ENCODE data around the gene KCNAB3.
A peak's percentile ranks its signal among the peaks of the same experiment; 100 is the strongest.

KCNAB3 gene

DNA sequence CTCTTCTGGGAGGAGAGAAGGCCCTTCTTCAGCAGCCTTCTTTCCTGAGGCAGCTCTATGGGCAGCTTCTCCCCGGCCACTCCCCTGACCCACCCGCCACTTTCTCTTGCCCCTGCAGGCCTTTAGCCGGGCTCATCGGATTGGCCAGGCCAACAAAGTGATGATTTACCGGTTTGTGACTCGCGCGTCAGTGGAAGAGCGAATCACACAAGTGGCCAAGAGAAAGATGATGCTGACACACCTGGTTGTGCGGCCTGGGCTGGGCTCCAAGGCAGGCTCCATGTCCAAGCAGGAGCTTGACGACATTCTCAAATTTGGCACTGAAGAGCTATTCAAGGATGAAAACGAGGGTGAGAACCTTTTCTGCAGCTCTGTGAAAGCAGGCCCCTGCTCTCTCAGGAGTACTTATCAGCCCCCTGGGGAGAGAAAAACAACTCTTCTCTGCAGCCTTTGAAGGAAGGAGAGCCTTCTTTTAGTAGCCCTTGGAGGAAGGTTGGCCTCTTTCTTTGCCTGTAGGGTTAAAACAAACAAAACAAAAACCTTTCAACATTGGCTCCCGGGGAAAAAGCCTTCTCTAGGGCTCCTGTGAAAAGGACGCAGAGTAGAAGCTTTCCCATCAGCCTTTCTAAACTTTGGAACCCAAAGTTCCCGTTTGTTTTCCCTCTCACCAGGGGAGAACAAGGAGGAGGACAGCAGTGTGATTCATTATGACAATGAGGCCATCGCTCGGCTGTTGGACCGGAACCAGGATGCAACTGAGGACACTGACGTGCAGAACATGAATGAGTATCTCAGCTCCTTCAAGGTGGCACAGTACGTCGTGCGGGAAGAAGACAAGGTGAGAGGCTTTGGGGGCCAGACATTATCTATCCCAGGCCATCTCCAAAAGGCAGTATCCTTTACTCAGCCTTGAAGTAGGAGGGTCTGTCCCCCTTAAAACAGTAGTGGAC is 26.2 kb downstream of the KCNAB3 start:
- DNase-seq (ENCODE audit: low read depth in 2 of 2), result no peak

DNA sequence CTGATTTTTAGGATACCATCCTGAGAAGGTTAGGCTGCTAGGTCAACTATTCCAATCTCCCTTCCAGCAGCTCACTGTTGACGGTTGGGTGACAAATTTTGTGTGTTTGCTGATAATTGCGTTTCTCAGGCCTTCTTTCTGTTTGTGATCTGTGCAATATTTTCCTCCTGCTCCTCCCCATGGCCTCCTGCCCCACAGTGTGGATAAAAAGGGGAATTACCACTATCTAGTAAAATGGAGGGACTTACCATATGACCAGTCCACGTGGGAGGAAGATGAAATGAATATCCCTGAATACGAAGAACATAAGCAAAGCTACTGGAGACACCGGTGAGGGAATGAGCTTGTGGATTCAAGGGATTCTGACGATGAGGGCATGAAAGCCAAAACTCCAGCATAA is 31.9 kb downstream of the KCNAB3 start:
- no peak for DNase-seq (ENCODE audit: low read depth in 2 of 2)

DNA sequence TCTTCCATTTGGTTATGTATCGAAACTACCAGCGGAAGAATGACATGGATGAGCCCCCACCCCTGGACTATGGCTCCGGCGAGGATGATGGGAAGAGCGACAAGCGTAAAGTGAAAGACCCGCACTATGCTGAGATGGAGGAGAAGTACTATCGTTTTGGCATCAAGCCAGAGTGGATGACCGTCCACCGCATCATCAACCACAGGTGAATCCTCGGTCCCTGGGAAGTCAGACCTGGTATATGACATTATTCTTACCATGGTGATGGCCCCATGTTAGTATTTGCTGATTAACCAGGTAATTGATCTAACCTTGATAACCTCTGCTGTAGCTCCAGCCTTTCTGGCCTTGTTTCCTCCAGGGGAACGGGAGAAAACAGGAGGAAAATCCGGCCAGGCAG is 32.6 kb downstream of the KCNAB3 start:
- DNase-seq (ENCODE audit: low read depth in 2 of 2), result no peak

DNA sequence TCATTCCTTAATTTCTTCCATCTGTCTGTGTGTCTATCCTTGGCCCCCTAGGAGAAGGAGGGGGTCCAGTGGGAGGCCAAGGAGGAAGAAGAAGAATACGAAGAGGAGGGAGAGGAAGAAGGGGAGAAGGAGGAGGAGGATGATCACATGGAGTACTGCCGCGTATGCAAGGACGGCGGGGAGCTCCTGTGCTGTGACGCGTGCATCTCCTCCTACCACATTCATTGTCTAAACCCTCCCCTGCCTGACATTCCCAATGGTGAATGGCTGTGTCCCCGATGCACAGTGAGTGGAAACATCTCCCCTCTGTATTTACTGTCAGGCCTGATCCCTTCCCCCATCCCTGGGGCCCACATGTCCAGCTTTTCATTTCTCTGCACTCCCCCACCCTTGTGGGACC is 34.8 kb downstream of the KCNAB3 start:
- no peak for DNase-seq (ENCODE audit: low read depth in 2 of 2)

DNA sequence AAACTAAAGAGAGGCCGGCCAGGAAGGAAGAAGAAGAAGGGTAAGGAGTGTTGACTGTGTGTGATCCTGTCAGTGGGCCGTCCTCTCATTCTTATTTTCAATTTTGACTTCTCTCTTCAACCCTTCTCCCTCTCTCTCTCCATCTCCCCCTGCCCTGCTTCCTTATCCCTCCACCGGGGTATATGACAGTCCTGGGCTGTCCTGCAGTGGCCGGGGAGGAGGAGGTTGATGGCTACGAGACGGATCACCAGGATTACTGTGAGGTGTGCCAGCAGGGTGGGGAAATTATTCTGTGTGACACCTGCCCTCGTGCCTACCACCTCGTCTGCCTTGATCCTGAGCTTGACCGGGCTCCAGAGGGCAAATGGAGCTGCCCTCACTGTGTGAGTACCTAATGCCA is 35.4 kb downstream of the KCNAB3 start:
- DNase-seq (ENCODE audit: low read depth in 2 of 2), result no peak

DNA sequence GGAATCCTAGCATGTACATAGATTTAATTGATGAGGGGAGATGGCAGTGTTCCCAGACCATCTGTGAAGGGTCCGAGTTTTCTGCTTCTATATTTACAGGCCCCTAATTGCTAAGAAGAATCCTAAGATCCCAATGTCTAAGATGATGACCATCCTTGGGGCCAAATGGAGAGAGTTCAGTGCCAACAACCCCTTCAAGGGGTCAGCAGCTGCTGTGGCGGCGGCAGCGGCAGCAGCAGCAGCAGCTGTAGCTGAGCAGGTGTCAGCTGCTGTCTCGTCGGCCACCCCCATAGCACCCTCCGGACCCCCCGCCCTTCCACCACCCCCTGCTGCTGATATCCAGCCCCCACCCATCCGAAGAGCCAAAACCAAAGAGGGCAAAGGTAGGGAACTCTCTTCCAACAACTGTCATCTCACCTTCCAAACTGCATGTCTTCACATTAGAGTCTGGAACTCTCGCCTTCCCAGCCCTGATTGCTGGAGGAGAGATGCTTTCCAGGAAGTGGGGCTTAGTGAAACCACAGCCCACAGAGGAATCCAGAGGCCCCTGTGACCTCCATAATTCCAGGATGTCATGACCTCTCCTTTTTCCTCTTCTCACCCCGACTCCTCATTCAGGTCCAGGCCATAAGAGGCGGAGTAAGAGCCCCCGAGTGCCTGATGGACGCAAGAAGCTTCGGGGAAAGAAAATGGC is 36.3 kb downstream of the KCNAB3 start:
- DNase-seq (ENCODE audit: low read depth in 2 of 2), result no peak

DNA sequence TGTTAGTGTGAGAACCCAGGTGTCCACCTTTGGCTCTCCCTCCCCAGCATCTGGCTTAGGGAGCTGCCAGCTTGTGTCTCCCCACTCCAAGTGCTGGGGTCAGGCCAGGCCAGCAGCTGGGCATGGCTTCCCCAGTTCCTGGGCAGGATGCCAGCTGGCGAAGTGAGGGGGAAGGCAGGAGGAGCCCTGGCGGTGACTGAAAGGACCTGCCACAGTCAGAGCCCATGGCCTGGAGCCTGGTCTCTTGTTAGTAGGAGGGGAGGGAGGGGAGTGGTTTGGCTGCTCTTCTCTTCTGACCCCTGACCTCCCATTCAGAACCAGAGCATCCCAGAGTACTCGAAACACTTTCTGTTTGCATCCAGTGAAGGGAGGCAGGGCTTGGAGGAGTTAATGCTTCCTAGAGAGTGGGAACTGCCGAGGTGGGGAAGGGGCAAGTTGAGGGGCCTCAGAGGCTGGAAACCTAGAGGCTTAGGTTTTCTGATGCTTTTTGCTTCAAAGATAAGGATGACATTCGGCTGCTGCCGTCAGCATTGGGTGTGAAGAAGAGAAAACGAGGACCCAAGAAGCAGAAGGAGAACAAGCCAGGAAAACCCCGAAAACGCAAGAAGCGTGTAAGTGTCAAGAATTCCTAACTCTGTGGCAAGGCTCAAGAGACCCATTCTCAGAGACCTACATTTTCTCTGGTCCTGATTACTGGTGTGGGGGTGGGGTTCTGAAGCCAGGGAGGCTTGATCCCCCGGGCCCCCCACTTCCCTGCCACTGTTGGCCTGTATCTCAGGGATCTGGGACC is 40.3 kb downstream of the KCNAB3 start:
- peak; percentile 48 to 61 for DNase-seq (ENCODE audit: low read depth in 2 of 2)

DNA sequence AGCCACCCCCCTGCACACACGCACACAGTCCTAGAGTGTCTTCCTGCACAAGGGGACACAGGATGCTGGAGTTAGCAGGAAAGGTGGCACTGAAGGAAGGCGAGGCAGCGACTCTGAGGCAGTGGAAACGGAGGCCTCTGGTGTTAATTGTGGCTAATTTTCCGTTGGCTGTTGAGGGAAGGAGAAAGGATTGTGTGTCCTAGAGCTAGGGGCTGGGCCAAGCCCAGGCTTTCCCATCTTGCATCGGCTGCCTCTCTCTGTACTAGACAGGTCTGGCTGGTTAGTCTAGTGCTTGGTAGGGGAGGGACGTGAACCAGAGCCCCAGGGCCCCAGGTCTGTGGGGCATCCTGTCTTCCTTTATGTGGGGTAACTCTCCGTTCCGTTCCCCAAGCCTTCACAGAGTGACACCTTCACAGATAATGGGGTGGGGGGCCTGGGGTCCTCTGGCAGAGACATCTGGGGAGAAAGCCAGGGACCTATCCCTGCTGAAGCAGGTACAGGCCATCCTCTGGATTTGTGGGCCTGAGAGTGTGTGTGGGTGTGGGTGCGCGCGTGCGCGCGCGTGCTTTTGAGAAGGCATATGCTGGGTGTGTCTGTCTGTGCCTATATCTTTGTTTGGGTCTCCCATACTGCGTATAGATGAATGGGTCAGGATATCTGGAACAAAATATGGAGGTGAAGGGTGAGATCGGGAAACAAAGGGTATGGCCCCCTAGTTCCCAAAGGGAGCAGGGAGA is 41.3 kb downstream of the KCNAB3 start, which contains the start of gene CHD3:
Gene CHD3 (plus strand): TSS at position 606 of the 737 bp plus-strand sequence. CDS start 212 bp downstream, outside the sequence.
- DNase-seq (ENCODE audit: low read depth in 2 of 2), result no peak

DNA sequence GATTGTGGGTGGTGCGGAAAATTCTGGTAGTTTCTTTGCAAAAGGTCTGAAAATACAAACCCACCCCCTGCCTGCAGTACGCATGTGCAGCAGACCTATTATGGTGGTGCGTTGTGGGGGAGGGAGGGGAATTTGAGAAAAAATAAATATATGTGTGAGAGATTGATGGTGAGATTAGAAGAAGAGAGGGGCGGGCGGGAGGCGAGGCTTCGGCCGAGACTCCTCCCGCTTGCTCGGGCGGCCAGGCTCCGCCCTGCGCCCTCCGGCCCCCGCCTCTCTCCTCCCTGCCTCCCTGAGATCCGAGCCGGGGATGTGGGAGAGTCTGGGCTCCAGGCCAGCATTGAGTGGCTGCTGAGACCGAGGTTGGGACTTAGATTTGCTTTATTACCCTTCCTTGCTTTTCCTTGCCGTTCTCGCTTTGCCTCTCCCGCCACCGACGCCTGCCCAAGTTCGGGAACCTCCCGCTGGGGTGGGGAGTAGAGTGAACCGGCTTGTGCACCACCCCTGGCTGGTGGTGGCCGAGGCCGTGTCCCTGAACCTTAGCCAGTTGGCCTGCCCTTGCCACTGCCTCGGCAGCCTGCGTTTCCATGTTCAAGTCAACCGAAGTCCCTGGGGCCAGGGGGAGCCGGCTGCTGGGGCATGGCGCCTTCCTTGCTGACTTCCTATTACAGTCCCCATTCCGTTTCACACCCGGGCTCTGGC is 42.0 kb downstream of the KCNAB3 start:
- DNase-seq (ENCODE audit: low read depth in 2 of 2), result peak in 1 of 2 experiments; percentile 99

DNA sequence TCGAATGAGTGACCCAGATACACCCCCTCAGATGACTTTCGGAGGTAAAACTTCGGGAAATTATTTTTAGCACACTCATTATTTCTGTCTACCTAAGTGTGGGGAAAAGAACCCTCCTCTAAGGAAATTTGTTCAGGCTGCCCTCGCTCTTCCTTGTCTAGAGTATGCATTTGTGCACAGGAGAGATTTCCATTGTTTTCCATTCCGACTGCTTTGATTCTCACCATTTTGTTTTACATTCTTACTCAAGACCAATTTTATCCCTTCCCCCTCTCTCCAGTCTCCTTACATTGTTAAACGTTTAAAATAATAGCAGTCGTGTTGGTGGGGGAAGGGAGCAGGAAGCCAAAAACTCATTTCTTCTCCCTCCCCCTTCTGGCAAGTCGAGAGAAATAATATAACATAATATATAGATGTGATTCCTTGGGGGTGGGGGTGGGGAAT is 42.6 kb downstream of the KCNAB3 start:
- peak in 1 of 2 experiments; percentile 99 for DNase-seq (ENCODE audit: low read depth in 2 of 2)

DNA sequence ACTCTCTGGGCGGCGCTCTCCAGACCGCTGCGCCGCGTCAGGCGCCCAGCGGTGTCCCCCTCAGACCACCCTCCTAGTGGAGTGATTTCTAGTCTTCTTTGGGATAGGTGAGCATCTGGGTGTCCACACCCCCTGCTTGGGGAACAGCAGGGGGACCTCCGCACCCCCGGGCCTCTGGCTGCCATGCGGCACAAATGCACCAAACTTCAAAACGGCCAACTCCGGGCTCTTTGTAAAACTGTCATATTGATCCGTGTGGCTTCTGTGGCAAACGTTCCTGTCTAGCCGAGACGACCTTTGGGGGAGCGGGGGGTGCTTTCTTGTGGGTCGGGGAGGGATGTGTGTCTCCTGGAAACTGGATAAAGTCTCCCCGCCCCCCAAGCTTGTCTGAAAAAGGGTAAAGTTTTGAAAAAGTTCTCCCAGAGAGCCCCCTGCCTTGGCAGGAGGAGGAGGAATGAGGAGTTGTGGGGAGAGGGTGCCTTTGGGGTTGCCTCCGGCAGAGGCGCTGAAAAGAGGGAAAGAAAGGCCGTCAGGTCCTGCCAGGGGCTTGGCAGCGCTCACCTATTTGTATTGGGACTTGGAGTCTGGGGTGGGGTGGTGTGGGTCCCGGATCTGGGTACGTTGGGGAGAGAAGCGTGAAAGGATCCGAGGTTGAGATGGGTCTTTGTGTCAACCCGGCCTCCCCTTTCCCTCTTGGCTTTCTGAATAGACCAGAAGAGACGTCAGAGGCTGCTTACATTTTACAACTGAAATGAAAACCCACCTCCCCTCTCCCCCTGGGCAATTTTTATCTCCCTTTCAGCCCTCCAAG is 43.2 kb downstream of the KCNAB3 start:
- no peak for DNase-seq (ENCODE audit: low read depth in 2 of 2)

DNA sequence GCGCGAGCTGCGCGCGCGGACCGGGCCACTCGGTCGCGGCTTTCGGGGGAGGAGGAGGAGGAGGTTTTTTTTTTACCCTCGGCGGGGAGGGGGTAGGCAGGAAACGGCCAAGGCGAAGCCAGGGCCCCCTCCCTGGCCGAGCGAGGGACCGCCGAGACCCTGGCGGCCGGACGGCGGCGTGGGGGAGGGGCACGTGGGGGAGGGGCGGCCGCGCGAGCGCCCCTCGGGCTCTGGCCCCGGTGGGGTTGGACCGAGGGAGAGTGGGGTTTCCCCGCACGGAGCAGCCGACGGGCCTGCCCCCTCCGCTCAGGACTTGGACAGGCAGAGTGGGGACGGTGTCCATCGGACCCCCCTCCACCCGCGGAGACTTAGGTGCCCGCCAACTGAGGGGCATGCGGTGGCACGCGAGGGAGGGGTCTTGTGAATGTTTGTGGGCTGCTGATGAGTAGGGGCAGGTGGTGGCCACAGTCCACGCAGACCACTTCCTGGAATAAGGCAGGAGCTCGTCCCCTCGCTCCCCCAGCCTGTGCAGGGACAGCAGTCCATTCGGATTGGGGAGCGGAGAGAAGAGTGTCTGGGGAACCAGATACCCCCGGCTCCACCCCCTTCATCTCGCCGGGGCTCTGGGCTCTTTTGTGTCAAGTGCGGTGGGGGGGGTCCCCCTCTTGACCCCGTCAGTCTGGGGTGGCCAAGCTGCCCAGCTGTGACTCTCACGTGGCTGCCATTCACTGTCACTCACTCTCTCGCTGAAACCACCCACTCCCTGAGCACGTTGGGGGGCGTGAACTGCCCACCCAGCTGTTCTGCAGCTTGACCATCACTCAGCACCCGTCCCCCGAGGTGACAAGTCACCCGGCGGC is 44.1 kb downstream of the KCNAB3 start:
- DNase-seq (ENCODE audit: low read depth in 2 of 2), result no peak

DNA sequence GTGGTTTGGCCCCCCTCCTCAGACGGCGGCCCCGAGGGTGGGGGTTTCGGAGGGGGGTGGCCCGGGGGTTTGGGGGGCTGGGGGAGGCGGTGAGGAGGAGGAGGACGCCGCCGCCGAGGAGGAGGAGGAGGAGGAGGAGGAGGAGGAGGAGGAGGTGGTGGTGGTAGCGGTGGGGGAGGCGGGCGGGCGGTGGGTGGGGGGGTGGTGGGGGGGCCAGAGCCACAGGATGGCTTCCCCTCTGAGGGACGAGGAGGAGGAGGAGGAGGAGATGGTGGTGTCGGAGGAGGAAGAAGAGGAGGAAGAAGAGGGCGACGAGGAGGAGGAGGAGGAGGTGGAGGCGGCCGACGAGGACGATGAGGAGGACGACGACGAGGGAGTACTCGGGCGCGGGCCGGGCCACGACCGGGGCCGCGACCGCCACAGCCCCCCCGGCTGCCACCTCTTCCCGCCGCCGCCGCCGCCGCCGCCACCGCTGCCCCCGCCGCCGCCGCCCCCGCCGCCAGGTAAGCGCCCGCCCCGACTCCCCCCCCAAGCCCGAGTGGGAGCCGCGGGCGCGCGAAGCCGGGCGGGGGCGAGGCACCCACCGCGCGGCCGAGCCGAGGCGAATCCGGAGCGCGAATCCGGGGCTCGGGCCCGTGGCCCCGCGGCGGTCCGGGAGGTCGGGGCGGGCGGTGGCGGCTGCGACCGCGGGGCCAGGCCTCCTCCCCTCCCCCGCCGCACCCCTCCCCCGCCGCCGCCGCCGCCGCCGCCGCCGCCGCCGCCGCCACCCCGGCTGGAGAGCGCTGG is 44.9 kb downstream of the KCNAB3 start:
- DNase-seq (ENCODE audit: low read depth in 2 of 2), result no peak

DNA sequence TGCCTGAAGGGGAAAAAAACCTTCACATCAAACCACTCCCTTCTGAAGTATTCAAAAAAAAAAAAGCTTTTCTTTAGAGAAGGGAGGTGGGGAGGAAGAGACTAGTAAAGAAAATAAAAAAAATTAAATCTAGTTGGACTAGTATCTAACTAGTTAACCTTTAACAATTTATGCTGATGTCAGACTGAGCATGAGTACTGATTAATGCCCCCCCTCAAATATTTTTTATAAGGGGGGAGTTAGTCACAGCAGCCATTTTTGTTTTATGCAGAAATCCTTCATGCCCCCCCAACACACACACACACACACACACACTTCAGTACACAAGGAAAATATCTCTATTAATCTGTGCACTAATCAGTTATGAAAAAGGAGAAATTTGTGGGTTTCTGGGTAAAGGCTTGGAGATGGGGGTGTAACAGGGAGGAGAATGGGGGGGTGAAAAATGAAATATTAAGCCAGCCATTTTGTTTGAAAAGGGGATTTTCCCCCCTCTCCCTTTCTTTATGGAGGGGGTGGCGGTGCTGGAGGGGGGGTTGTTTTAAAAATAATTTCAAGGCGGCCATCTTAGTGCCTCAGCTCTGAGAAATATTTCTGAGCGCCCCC is 45.8 kb downstream of the KCNAB3 start:
- DNase-seq (ENCODE audit: low read depth in 2 of 2), result peak in 1 of 2 experiments; percentile 33

DNA sequence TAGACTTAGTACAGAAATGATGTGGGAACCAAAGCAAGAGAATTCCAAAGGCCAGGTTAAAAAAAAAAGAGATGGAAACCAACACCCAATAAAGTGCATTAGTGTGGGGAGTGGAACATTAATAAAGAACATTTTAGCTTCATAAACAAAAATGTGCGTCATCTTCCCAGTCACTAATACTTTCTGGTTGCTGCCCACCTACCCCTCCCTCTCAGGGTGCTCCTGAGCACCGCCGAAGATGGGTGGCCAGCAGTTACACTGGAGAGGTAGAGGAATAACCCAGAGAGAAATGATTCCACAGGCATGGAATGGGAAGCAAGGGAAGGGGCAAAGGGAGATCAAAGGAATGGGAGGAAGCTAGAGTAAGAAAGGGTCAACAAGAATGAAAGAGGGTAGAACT is 47.0 kb downstream of the KCNAB3 start:
- DNase-seq (ENCODE audit: low read depth in 2 of 2), result no peak

DNA sequence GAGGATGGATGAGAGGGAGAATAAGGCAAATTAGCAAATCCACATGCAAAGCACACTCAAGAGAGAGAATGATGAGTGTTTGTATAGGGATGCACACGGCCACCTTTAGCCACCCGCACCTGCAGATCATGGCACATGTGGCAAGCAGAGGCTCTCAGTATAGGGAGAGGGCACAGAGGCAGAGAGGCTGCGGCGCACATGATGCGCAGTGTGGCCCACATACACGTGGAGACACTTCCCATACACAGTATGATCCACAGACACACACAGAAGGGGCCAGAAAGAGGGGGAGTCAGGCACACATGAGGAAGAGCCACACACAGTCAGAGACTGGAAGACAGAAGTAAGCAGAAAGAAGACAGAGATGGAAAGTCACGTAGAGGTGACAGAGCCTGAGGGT is 47.6 kb downstream of the KCNAB3 start:
- no peak for DNase-seq (ENCODE audit: low read depth in 2 of 2)

DNA sequence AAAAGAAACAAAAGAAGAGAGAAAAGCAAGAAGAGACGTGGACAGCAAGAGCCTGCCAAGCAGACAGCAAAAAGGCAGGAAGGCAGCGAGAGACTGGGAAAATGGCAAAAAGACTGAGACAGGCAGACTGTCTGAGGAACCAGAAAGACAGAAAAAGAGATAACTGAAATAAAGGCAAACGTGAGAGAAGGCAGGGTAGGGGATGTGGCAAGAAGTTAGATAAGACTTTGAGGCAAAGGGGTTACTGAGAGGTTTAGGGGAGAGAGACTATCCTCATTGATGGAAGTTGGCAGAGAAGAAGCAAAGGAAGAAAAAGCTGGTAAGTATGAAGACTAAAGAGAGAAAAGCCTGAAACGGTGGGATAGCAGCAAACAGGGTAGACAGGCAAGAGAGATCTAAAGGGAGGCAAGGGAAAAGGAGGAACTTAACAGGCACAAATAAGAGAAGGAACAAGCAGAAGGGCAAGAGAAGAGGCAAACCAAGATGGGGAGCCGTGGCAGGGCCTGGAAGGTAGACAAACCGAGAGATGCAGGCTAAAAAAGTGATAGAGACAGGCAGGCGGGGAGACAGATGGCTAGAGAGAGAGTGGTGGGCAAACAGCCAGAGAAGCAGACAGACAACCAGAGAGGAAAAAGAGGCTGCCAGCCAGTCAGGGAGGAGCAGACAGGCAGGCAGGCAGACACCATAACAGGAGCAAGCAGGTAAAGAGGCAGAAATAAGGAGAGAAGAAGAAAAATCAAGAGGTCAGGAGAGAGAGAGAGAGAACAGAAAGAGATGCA is 48.2 kb downstream of the KCNAB3 start:
- DNase-seq (ENCODE audit: low read depth in 2 of 2), result no peak
